HG02943 (cell line): ENCODE measurements around the gene SCN3A.

Source experiments
- ATAC-seq: cut with Tn5 transposase; IDR thresholded peaks from one replicate; pipeline ENCODE4 v1.9.1; 2021; ENCODE audit warnings: mild to moderate bottlenecking, low read depth, moderate library complexity; ENCODE audit not compliant: unreplicated experiment

The SCN3A gene

DNA sequence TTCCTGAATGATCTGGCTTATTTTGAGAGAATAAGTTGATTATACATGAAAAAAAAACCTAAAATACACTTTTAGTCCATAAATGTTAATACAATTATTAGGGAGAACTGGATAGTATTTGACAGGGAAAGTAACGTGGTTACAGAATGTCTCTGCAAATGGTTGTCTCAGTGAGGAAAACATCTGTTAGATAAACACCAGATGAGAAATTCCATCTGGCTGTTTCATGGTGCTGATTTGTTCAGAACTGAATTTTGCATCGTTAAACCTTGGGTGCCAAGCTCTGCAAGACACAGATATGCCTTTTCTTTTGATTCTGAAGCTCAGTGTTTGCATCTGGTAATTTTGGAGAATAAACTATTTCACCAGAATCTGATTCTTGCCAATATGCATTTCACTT lies 90.4 kb downstream of the SCN3A start:
- no peak for ATAC-seq

GRCh38 chr2:165112789-165113188 lies 91.1 kb downstream of the SCN3A start:
- ATAC-seq: no peak

DNA sequence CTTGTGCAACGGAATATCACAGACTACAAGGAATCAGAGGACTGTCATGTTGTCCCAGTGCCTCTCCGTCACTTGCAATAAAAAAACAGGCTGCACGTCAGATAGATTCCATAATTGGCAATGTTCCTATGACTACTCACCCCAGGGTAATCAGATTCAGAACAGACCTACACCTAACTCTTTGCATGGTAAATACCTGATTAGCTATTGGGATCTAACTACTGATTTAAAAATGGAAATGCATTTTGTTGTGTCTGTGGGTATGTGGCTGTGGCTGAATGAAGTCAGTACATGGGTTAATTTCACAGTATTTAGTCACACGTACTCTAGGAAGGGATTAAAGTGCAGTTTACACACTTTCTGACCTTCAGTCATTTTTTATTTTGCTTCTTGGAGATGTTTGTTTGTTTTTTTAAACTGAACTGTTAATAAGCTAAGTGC lies 91.7 kb downstream of the SCN3A start:
- ATAC-seq: no peak

DNA sequence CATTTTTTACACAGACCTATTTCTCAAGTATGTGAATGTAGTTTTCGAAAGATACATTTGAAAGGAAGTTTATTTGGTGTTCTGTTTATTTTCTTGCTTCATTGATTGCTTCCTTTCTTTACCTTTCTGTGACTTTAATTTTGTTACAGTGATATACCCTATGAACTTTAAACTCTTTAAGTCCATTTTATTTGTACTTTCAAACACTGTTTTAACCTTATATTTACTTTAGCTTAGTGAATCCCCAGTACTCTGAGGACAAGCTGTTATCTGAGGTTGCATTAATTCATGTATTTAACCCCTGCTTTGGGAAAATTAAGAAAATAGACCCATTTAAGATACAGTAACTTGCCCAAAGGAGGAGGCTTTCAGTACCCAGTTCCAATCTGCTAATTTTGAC lies 93.5 kb downstream of the SCN3A start:
- ATAC-seq: no peak

GRCh38 chr2:165109915-165110314 lies 93.9 kb downstream of the SCN3A start:
- ATAC-seq: no peak

GRCh38 chr2:165105926-165106325 lies 97.9 kb downstream of the SCN3A start:
- ATAC-seq: no peak

DNA sequence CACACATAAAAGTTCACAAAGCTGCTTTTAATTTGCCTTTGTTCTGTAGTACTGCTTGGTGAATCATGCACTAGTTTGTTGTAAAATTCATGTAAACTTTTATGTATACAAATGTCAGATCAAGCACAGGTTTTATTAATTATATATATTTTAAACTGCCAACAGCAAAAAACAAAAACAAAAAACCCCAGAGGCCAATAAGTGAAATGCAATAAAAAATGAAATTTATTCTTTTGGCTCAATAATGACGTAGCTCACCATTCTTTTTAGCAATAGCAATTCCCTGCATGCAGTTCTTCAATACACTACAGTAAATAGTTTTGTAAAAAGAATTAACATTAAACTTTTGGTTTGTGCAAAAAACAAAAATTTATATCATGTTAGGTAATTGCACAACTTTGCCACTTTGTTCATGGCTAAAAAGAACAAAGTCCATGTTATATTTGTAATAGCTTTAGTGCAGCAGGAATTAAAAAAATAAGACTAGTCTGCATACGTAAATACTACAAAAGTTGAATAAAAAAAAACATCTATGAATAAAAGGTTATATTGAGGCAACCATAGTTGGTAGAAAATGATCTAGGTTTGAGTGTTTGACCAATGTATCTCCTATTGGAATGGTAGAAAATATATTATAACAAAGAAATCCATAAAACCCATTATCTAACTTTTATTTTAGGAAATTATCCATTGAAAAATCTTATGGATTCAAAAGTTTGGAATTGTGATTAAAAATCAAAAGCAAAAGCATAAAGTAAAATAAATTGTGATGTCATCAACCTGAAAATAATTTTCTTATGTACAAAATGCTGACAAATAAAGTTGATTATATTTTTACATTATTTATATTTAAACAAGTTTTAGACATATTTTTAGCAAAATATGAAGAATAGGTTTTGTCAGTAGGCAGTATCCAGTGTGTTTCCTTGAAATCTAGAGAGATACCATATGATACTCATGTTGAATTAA lies 115.6 kb downstream of the SCN3A start:
- ATAC-seq: no peak

GRCh38 chr2:165086337-165086736 lies 117.5 kb downstream of the SCN3A start:
- no peak for ATAC-seq

- ATAC-seq: no peak
Observed at GRCh38 chr2:165083326-165083725, 120.5 kb downstream of the SCN3A start.

DNA sequence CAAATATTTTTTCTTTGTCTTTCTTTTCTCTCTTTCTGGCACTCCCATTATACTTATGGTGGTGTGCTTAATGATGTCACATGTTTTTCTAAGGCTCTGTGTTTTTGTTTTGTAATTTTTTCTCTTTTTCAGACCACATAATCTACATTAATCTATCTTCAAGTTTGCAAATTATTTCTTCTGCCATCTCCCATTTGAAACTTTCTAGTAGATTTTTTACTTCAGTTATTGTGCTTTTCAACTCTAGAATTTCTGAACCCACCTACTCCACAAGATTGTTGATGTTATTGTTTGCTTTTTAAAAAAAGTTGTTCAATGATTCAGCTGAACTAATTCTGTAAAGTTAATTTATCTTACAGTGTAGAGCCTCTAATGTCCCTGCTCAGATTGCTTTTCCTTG lies 121.4 kb downstream of the SCN3A start:
- no peak for ATAC-seq

- no peak for ATAC-seq
Observed at GRCh38 chr2:165081276-165081675, 122.6 kb downstream of the SCN3A start.

DNA sequence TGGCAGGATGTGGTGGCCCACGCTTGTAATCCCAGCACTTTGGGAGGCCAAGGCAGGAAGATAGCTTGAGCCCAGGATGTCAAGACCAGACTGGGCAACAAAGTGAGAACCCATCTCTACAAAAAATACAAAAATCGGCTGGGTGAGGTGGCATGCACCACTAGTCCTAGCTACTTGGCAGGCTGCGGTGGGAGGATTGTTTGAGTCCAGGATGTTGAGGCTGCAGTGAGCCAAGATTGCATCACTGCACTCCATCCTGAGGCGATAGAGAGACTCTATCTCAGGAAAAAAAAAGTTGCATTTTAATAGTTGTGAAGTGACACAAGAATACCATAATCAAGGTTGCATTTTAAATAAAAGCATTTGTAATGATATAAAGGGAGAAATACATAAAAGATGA lies 124.4 kb downstream of the SCN3A start:
- ATAC-seq: no peak

DNA sequence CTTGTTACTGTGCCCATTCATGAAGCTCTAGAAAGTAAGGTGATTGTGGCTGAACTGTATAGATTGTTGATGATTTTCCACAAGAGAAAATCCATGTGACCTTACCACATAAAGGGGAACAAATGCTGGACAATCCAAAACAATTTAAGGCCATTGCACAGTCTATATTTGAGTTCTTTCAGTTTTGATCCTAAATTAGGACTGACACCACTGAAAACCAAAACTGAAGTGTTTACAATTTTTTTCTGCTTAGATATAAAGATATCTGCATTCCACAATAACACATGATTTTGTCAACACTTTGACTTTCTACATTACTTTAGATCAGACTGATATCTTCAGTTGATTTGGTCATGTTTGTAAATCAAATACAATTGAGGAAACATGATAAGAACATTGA lies 124.9 kb downstream of the SCN3A start:
- no peak for ATAC-seq

- no peak for ATAC-seq
Observed at GRCh38 chr2:165074884-165075283, 129.0 kb downstream of the SCN3A start.

- no peak for ATAC-seq
Observed at GRCh38 chr2:165074323-165074722, 129.5 kb downstream of the SCN3A start.

DNA sequence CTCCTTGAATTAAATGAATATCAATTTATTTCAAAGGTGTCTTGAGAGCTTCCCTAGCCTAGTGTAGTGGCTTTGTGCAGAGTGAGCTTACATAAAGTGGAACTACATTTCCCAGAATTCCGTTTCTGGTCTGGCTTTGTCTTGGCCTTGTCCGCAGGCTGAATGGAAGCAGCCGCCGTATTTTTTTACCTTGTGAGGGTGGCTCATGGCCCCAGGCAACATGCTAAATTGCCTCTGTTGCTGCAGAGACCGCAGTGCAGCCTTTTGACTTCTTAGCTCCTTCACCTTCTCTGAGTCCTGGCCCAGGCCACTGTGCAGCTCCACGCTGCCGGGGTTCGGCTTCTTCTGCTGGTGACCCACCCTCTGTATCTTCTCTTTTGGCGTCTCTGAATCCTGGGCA lies 133.8 kb downstream of the SCN3A start:
- ATAC-seq: no peak

DNA sequence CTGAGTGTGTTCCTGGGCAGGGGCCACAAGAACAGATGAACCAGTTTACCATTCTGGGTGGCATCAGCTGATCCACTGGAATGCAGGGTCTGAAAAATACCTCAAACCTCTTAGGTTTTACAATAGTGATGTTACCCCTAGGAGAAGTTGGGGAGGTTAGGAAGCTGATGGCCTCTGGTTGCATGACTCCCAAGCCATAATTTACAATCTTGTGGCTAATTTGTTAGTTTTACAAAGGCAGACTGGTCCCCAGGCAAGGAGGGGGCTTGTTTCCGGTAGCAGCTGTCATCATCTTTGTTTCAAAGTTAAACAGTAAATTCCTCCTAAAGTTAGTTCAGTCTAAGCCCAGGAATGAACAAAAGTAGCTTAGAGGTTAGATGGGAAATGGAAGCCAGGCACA lies 134.7 kb downstream of the SCN3A start:
- no peak for ATAC-seq

- no peak for ATAC-seq
Observed at GRCh38 chr2:165068487-165068757, 135.4 kb downstream of the SCN3A start.

DNA sequence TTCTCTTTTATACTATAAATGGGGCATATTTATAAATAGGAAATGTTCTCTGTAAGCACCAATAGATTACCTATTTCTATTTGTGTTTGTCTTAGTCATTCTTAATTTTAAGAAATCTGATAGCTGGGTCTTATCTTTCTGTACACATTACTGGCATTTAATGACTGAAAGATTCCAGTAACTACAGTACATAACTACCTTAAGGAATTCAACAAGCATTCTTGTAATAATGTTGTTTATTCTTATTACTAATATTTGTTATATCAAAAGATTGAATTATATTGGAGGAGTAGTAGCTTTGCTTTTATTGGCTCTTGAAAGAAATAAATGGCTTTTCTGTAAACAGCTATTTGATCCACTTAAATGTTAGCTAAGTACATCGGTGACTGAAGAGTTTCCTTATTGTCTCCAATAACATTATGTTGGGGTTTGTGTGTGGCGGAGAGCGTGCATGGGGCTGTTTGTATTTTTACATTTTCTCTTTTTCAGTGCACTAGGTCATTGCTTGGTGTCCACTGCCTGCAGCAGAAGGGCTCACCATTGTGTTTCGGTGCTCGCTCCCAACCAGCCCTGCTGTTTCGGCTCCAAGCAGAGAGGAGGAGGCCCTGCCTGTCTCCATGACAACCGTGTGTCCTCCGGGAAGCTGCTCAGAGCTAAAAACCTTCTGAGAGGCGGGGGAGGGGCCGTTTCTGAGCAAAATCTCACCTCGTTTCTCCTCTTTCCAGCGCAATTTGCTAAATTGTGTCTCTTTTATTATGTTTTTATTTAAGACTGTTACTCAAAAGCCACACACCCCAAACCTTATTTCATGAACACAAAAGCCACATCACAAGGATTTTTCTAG lies 136.0 kb downstream of the SCN3A start:
- no peak for ATAC-seq

DNA sequence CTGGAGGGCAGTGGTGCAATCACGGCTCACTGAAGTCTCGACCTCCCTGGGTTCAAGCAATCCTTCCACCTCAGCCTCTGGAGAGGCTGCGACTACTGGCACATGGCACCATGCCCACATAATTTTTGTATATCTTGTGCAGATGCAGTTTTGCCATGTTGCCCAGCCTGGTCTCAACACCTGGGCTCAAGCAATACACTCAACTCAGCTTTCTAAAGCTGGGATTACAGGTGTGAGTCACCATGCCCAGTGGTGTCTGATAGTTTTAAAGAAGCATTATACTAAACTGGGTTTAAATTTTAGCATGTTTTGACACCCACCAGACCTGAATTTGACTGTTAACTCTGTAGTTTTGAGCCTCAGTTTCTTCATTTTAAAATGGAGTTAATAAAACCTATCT lies 139.1 kb downstream of the SCN3A start:
- ATAC-seq: no peak

- no peak for ATAC-seq
Observed at GRCh38 chr2:165060411-165060810, 143.4 kb downstream of the SCN3A start.
